Measurements from ENCODE around the gene AFDN. TPM values are rescaled to one million over a fixed set of nuclear protein-coding genes. Genes with fewer than 3 reads are reported as not detected.

The AFDN gene
- total and polyA plus RNA-seq, 2 of the 8 experiments (the other 6 are each of a cell fraction or from before 2014, with no cell fraction given) = 53.4 to 192 TPM

DNA sequence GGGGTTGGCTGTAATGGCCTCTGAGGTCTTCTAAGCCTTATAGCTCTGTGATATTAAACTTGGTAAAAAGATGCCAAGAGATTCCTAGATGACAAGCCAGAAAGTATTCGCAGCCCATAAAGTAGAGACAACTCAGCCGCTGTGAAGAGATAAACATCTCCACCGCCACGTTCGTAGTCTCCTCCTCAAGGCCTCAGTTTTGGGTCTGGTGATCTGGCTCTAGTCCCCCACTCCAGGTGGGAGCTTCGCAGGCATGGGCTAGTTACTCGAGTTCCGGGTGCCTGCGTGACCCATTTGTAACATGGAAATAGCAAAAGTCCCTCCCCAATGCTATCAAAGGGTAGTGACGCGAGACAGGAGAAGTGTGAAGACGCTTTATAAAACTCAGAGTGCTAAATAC, 28.3 kb upstream of the AFDN start:
- Histone ChIP-seq H2BK120ac (replicated peaks; ENCODE audit: low read depth, low read length) (no peak overlapping the region), H3K79me1 (ENCODE audit: low read depth, low read length) (no peaks in the 10 kb centered on the region), H3K4me3 (ENCODE audit: extremely low read depth in 1 of 4, insufficient read depth in 2 of 4, low read depth in 3 of 4, low read length in 4 of 4) (no peak overlapping the region), H3K36me3 (ENCODE audit: control insufficient read depth in 2 of 4, insufficient read depth in 4 of 4, low read length in 3 of 4) (no peaks in the 10 kb centered on the region), H4K5ac (ENCODE audit: insufficient read length, low read depth, low read length) (no peak overlapping the region), H3K9ac (replicated peaks in 1 of 4; ENCODE audit: extremely low read depth in 1 of 4, low read depth in 3 of 4, low read length in 3 of 4) (no peak overlapping the region), H2AK5ac (ENCODE audit: low read depth, low read length) (no peak overlapping the region), H3K27me3 (replicated peaks in 1 of 4; ENCODE audit: control insufficient read depth in 3 of 4, extremely low read depth in 1 of 4, insufficient read depth in 3 of 4, low read length in 3 of 4) (no peaks in the 10 kb centered on the region; a peak in 3 of 7 replicates), H4K8ac (ENCODE audit: extremely low read depth, insufficient read depth, low read length) (no peak overlapping the region), H3K9me3 (ENCODE audit: insufficient read depth in 2 of 2, low read depth in 1 of 2, low read length in 1 of 2) (no peaks in the 10 kb centered on the region), H2AFZ (ENCODE audit: low read length) (no peak overlapping the region), H2BK20ac (ENCODE audit: low read length) (0 out of 2 replicates have a peak overlapping the region, but pooled peaks have one; percentile 9), H2BK5ac (ENCODE audit: low read depth, low read length) (no peak overlapping the region), H3K4me2 (ENCODE audit: insufficient read depth in 1 of 2, low read depth in 2 of 2, low read length in 2 of 2) (no peak overlapping the region), H3K56ac (replicated peaks; ENCODE audit: insufficient read length, low read depth, low read length) (no peak overlapping the region), H3K27ac (ENCODE audit: low read depth, low read length) (no peak overlapping the region), H3K18ac (ENCODE audit: extremely low read depth, low read length) (no peak overlapping the region), H3K4me1 (replicated peaks in 1 of 4; ENCODE audit: control insufficient read depth in 3 of 4, insufficient read depth in 4 of 4, low read length in 3 of 4) (peaks cover 0 to 13% (median 6%) of the 10 kb centered on the region in 4 experiments; a peak in 4 of 7 replicates), H3K79me2 (ENCODE audit: control insufficient read depth in 1 of 2, insufficient read depth in 2 of 2, low read length in 2 of 2) (no peaks in the 10 kb centered on the region), H4K20me1 (replicated peaks in 1 of 2; ENCODE audit: control insufficient read depth in 1 of 2, insufficient read depth in 2 of 2, low read length in 2 of 2) (no peaks in the 10 kb centered on the region), H3K23ac (ENCODE audit: insufficient read length) (no peak overlapping the region), H2BK12ac (ENCODE audit: low read depth, low read length) (no peak overlapping the region), H3K23me2 (ENCODE audit: low read depth, low read length) (no peaks in the 10 kb centered on the region), H2BK15ac (ENCODE audit: low read length) (no peak overlapping the region), H3K4ac (replicated peaks; ENCODE audit: insufficient read length, low read depth, low read length) (no peak overlapping the region), H4K91ac (replicated peaks; ENCODE audit: insufficient read length, low read length) (no peak overlapping the region), H3K14ac (ENCODE audit: insufficient read length) (no peak overlapping the region)
- DNase-seq (ENCODE audit: low read depth in 1 of 2, low spot score in 2 of 2) = peak in 1 of 2 experiments; percentile 37
- POLR2A ChIA-PET (ENCODE audit: partially characterized antibody) = no interaction called here
- CTCF ChIA-PET (ENCODE audit: partially characterized antibody) = no interaction called here
- no peak for FAIRE-seq
- 80% methylated on average over 12 of the region's 12 CpGs; no CpG with 5 or more reads in 1 of the 2 experiments for WGBS, 2 experiments (ENCODE audit: extremely low coverage in 1 of 2, insufficient coverage in 1 of 2, insufficient read length in 1 of 2, insufficient replicate concordance in 2 of 2, low coverage in 1 of 2, low lambda C conversion rate in 2 of 2, missing lambda C conversion rate in 1 of 2)
- no peak for TF ChIP-seq BCL11A (IDR thresholded peaks at IDR 0.05; ENCODE audit: low read depth in 2 of 2, low read length in 2 of 2)
- TF ChIP-seq NRF1 (IDR thresholded peaks at IDR 0.05; ENCODE audit: low read depth, low read length) = no peak
- TF ChIP-seq TEAD4 (IDR thresholded peaks at IDR 0.05; ENCODE audit: low read depth, low read length) = no peak
- TF ChIP-seq, protein P1, sequence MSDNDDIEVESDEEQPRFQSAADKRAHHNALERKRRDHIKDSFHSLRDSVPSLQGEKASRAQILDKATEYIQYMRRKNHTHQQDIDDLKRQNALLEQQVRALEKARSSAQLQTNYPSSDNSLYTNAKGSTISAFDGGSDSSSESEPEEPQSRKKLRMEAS (IDR thresholded peaks at IDR 0.05) = no peak
- TF ChIP-seq RBBP5 (IDR thresholded peaks at IDR 0.05; ENCODE audit: borderline replicate concordance, low read depth, low read length) = no peak
- TF ChIP-seq EGR1 (IDR thresholded peaks at IDR 0.05; ENCODE audit: borderline replicate concordance, low read depth, low read length) = no peak
- no peak for TF ChIP-seq GTF2F1 (IDR thresholded peaks at IDR 0.05; ENCODE audit: borderline replicate concordance, low read depth, low read length)
- TF ChIP-seq TAF7 (optimal IDR thresholded peaks at IDR 0.05; ENCODE audit: borderline replicate concordance, low read depth, low read length) = no peak
- no peak for TF ChIP-seq KDM4A (IDR thresholded peaks at IDR 0.05; ENCODE audit: low read depth, low read length, severe bottlenecking)
- no peak for TF ChIP-seq POLR2A (IDR thresholded peaks at IDR 0.05; ENCODE audit: control extremely low read depth in 1 of 2, low read depth in 2 of 2, low read length in 2 of 2)
- TF ChIP-seq SP1 (IDR thresholded peaks at IDR 0.05; ENCODE audit: low read depth, low read length) = no peak
- TF ChIP-seq FOSL1 (IDR thresholded peaks at IDR 0.05; ENCODE audit: insufficient read depth, low read depth, low read length) = no peak
- no peak for TF ChIP-seq HDAC6 (IDR thresholded peaks at IDR 0.05; ENCODE audit: low read depth, low read length)
- no peak for TF ChIP-seq KDM1A (IDR thresholded peaks at IDR 0.05; ENCODE audit: borderline replicate concordance, low read length)
- TF ChIP-seq CHD2 (IDR thresholded peaks at IDR 0.05; ENCODE audit: low read length) = no peak

Data from H1 (cell line).